BJ (cell line): Measurements from ENCODE around the gene RAD51C. TPM values are rescaled to one million over a fixed set of nuclear protein-coding genes. Genes with fewer than 3 reads are reported as not detected.
"Not testable (repeated sequence)": the region's sequence is repeated elsewhere in the genome, so short reads cannot be mapped to it uniquely, and the experiment has no call there.

ENCODE experiments used
- CTCF ChIA-PET: fragments of 350-600 bp; formaldehyde crosslinking; extraction: SDS; loops from one replicate; lab custom pipeline; 2021; ENCODE audit warnings: antibody characterized with exemption, inconsistent platforms; lab: Yijun Ruan, JAX
- POLR2A ChIA-PET: fragments of 300-600 bp; sonication (Branson Sonifier 250); formaldehyde crosslinking; extraction: SDS; loops from one replicate; lab custom pipeline; 2021; ENCODE audit warnings: antibody characterized with exemption; lab: Charles Lee
- DNase-seq: peaks from one replicate; pipeline ENCODE4 v3.0.0-alpha.2; 2011; ENCODE audit warnings: low read depth
- H3K27me3 ChIP-seq: 2 replicates; pipeline ENCODE4 v1.6.0; 2011; ENCODE audit warnings: low read length; ENCODE audit not compliant: control insufficient read depth, insufficient read depth
- H3K36me3 ChIP-seq: 2 replicates; pipeline ENCODE4 v1.5.1; 2011; ENCODE audit warnings: low read length; ENCODE audit not compliant: control insufficient read depth, insufficient read depth
- H3K4me3 ChIP-seq: 2 replicates; pipeline ENCODE4 v1.5.1; 2011; ENCODE audit warnings: low read depth, mild to moderate bottlenecking, control low read depth, low read length
- CTCF ChIP-seq: IDR thresholded peaks from 2 replicates; pipeline ENCODE4 v1.5.1; 2011; ENCODE audit warnings: low read depth, mild to moderate bottlenecking, control low read depth, inconsistent platforms, low read length, moderate library complexity; ENCODE audit not compliant: insufficient read depth
- polyA plus RNA-seq: library from polyadenylated mRNA; depleted of rRNA; stranded (reverse); fragments of >200 nt; gene quantifications from 2 replicates; pipeline ENCODE4 v1.2.3, GENCODE V29; 2011

RAD51C gene
- polyA plus RNA-seq, 1 experiment = 15.0 TPM

GRCh38 chr17:58684003-58684402, 8.4 kb upstream of the RAD51C start:
- H3K4me3 ChIP-seq = no peak overlapping the region
- no peak for DNase-seq
- H3K36me3 ChIP-seq = no peaks in the 10 kb centered on the region
- no peak for TF ChIP-seq CTCF
- H3K27me3 ChIP-seq = no peaks in the 10 kb centered on the region
- ChIA-PET CTCF (no interaction called here), POLR2A (no interaction called here)

GRCh38 chr17:58684462-58684861, 7.9 kb upstream of the RAD51C start:
- DNase-seq, POLR2A ChIA-PET, H3K4me3 ChIP-seq, H3K36me3 ChIP-seq, H3K27me3 ChIP-seq: not testable (repeated sequence)
- CTCF ChIA-PET = interaction anchor here (0.6 kb wide), 1 partner anchor 260 kb away, joined by 6 read pairs; no protein-coding TSS in a partner anchor

- Histone ChIP-seq H3K4me3 (no peak overlapping the region), H3K27me3 (no peaks in the 10 kb centered on the region), H3K36me3 (no peaks in the 10 kb centered on the region)
- ChIA-PET POLR2A (no interaction called here), CTCF (interaction anchor here (0.5 kb wide), 1 partner anchor 566 kb away, joined by 3 read pairs; no protein-coding TSS in a partner anchor)
- DNase-seq = no peak
- TF ChIP-seq CTCF = no peak
Measured at GRCh38 chr17:58686980-58687379, 5.4 kb upstream of the RAD51C start.

- Histone ChIP-seq H3K4me3 (no peak overlapping the region), H3K36me3 (no peaks in the 10 kb centered on the region), H3K27me3 (no peaks in the 10 kb centered on the region)
- DNase-seq = no peak
- ChIA-PET POLR2A (no interaction called here), CTCF (interaction anchor here (1.1 kb wide), 1 partner anchor 100 kb away, joined by 3 read pairs; no protein-coding TSS in a partner anchor)
- TF ChIP-seq CTCF = no peak
Measured at GRCh38 chr17:58688521-58688920, 3.9 kb upstream of the RAD51C start.

- H3K27me3 ChIP-seq, H3K36me3 ChIP-seq, POLR2A ChIA-PET, H3K4me3 ChIP-seq, DNase-seq: not testable (repeated sequence)
- CTCF ChIA-PET = interaction anchor here (1.1 kb wide), 1 partner anchor 113 kb away, joined by 3 read pairs; no protein-coding TSS in a partner anchor
Measured at GRCh38 chr17:58690033-58690432, 2.4 kb upstream of the RAD51C start.

- DNase-seq = no peak
- Histone ChIP-seq H3K4me3 (peak within 1 kb of the TSS; percentile 60), H3K27me3 (no peaks in the 10 kb centered on the region), H3K36me3 (no peaks in the 10 kb centered on the region)
- no peak for TF ChIP-seq CTCF
- POLR2A ChIA-PET = no interaction called here
- CTCF ChIA-PET = interaction anchor here (0.7 to 2.8 kb wide), 3 partner anchors 77 to 172 kb away, joined by 3 to 16 read pairs (median 3); no protein-coding TSS in a partner anchor
Measured at GRCh38 chr17:58691701-58692238, 632 bp upstream of the RAD51C start, which contains the start of gene TEX14. TSS of gene TEX14 (minus strand) at chr17:58692045. CDS start at chr17:58652001, 40,044 bp downstream.
